Cardiac fibroblast (primary cell): ENCODE results near the gene USP34.
"Not testable (repeated sequence)": the region's sequence is repeated elsewhere in the genome, so short reads cannot be mapped to it uniquely, and the experiment has no call there.

Experiments used
- DNase-seq, 2 donors: peaks; one replicate each; pipeline versions ENCODE4 v3.0.0 to v3.0.0-alpha.2; 2010; ENCODE audit warnings: low read depth in 2 of 2
- H3K4me3 ChIP-seq, 2 donors: replicated peaks in 1 of 2; 1 replicate in 1 of 2; 2 replicates in 1 of 2; pipeline ENCODE4 v1.5.1; 2011; ENCODE audit warnings: low read depth in 2 of 2, low read length in 2 of 2, mild to moderate bottlenecking in 2 of 2, moderate library complexity in 1 of 2
- TF ChIP-seq, protein P1 (sequence below): IDR thresholded peaks from one replicate; pipeline ENCODE4 v1.5.1; 2011; ENCODE audit warnings: low read depth, mild to moderate bottlenecking, low read length, inconsistent platforms

Gene USP34

DNA sequence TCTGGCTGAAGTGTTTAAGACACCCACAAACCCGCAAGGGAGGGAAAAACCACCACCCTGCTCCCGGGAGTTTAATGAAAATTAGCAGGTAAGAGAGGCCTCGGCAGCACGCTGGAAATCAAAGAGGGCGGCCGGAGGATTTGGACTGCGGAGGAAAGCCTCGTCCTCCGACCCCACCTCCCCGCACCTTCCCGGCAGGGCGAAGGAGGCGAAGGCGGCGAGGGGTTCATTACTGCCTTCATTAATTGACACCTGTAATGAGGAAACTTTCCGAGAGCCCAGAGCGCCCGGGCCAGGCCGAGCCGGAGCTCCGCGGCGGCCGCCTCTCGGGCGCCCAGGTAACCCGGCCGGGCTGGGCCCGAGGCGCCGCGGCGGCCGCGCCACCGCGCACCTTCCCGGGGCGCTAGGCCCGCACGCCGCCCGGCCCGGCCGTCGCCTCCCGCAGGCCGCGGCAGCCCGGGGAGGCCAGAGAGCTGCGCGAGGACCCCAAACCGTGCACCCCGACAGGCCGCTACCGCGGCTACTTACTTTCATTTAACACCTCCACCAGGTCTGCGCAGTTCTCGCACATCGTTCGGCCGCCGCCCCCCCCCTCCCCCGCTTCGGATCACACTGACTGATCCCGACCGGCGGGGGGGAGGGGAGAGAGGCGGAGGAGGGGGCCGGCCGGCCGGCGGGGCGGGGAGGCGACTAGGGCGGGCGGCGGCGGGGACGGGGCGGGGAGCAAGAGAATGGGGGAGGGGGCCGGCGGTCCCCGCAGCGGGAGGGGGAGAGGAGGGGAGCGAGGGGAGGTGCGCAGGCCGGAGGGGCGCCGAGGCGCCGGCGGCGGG, 550 bp downstream of the USP34 start:
- TF ChIP-seq, protein P1, sequence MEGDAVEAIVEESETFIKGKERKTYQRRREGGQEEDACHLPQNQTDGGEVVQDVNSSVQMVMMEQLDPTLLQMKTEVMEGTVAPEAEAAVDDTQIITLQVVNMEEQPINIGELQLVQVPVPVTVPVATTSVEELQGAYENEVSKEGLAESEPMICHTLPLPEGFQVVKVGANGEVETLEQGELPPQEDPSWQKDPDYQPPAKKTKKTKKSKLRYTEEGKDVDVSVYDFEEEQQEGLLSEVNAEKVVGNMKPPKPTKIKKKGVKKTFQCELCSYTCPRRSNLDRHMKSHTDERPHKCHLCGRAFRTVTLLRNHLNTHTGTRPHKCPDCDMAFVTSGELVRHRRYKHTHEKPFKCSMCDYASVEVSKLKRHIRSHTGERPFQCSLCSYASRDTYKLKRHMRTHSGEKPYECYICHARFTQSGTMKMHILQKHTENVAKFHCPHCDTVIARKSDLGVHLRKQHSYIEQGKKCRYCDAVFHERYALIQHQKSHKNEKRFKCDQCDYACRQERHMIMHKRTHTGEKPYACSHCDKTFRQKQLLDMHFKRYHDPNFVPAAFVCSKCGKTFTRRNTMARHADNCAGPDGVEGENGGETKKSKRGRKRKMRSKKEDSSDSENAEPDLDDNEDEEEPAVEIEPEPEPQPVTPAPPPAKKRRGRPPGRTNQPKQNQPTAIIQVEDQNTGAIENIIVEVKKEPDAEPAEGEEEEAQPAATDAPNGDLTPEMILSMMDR: no peak
- H3K4me3 ChIP-seq: peak overlapping the region; percentile 79 to 94
- DNase-seq: peak in 1 of 2 donors; percentile 69

DNA sequence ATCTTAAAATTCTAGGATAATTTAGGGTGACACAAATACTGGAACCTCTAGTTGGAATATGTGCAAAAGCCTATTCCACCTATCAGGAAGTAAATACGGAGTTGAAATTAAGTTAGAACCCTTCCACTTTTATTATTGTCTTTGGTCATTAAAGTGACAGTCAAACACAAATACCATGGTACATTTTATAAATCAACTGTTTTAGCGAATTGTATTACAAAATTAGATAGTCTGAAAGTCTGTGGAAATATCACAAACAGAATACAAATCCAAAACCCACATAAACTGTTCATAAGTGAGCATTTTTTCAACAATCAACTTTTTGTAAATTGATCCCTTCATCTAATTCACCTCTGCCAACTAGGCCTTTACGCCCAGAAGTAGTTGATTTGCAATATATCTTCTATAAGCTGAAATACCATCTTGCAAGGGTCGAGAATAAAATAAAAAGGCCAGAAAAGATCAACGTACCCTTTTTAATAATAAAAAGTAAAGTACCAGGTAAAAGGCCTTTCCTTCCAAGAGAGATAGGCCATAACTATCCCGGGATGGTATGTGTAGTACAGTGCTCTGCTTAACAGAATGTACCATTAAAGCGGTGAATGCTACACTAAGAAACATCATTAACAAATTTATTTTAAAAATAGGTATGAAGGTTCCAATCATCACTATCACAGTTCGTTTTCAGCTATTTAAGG, 1.3 kb downstream of the USP34 start:
- TF ChIP-seq, protein P1: no peak
- DNase-seq: peak; percentile 20 to 44
- H3K4me3 ChIP-seq: peak overlapping the region; percentile 79 to 94

DNA sequence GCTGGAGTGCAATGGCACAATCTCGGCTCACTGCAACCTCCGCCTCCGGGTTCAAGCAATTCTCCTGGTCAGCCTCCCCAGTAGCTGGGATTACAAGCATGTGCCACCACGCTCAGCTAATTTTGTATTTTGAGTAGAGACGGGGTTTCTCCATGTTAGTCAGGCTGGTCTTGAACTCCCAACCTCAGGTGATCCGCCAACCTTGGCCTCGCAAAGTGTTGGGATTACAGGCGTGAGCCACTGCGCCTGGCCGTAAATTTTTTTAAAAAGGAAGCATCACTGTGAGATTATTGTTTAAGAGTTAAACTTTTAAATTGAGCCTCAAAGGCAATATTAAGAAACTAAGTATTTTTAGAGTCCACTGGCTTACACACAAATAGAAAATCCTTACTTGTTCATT, 2.7 kb downstream of the USP34 start:
- DNase-seq, H3K4me3 ChIP-seq: not testable (repeated sequence)

DNA sequence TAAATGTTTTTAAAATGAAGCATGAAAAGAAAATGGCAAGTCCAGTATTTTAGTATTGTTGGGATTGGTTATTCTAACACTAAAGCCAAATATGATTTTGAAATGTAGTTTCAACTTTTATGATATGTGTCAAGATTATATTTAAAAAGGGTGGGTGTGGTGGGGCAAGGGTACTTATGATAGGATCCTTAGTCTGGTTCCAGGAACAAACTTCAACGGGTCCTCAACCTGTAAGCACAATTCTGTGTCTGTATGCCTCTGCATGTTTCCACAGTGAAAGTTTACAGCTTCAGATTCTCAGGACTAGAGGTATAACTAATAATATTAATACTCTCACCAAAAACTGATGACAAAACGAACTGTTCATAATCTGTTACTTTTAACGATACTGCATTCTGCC, 5.8 kb downstream of the USP34 start:
- TF ChIP-seq, protein P1: no peak
- no peak for DNase-seq
- no peak overlapping the region for H3K4me3 ChIP-seq

DNA sequence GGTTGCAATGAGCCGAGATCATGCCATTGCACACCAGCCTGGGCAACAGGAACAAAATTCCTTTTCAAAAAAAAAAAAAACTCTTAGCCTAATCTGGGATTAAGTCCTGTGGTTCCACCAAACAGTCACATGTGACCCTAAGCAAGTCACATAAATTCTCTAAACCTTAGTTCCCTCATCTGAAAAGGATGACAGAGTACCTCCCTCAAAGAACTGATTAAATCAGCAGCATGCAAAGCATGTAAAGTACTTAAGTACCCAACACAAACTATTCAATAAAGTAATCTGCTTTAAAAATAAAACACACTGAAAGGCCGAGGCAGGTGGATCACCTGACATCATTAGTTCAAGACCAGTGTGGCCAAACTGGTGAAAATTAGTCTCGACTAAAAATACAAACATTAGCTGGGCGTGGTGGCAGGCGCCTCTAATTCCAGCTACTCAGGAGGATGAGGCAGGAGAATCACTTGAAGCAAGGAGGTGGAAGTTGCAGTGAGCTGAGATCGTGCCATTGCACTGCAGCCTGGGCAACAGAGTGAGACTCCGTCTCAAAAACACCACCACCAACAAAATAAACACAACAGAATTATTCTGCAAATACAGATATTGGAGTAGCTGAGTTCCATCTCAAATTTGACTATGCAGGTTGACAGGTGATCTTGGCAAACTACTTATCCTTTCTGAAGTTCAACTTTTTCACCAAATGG, 7.0 kb downstream of the USP34 start:
- TF ChIP-seq, protein P1: no peak
- no peak overlapping the region for H3K4me3 ChIP-seq
- DNase-seq: no peak

DNA sequence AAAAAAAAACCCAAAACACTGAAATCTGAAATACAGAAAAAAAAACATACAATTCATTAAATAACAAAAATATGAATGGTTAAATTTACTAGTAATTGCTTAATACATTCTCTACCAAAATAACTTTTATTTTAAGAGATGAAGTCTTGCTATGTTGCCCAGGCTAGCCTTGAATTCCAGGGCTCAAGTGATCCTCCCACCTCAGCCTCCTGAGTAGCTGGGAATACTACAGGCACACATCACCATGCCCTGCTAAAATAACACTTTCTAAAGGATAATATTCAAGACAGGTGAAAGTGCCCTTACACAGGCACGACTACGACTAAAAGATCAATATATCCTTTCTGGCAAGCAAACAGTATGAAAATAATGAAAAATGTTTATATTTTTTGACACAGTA, 9.5 kb downstream of the USP34 start:
- no peak overlapping the region for H3K4me3 ChIP-seq
- TF ChIP-seq, protein P1: no peak

DNA sequence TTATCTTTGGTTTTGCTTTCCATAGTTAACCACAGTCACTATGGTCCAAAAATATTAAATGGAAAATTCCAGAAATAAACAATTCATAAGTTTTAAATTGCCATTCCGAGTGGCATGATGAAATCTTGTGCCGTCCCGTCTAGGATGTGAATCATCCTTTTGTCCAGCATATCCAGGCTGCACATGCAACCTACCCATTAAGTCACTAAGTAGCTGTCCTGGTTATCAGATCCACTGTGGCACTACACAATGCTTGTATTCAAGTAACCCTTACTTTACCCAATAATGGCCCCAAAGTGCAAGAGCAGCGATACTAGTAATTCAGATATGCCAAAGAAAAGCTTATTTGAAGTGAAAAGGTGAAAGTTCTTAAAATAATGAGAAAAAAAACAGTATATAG, 10.7 kb downstream of the USP34 start:
- TF ChIP-seq, protein P1: no peak
- peak; percentile 74 to 93 for DNase-seq
- H3K4me3 ChIP-seq: no peak overlapping the region

More for the DNA sequence above, 9.5 kb downstream of the USP34 start:
- DNase-seq: no peak
